ENCODE results near the gene POLR1G.
"Not testable (repeated sequence)": the region's sequence is repeated elsewhere in the genome, so short reads cannot be mapped to it uniquely, and the experiment has no call there.

Gene POLR1G

DNA sequence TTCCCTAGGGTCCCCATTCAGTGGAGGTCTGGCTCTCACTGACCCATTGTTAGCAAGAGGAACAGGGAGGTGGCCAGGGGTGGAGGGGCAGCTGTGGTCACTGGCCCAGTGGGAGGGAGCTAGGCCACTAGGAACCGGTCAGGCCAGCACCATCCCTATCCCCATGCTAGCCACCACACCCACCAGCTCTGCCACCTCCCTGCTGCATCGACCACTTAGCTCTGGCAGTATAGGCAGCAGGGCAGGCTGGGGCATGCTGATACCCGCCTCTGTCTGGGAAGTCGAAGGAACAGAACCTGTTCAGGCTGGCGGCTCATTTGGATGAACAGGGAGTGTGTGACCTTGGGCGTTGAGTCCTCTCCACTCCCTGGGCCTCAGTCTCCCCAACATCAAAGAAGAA lies 6.3 kb upstream of the POLR1G start:
- DNase-seq: no peak

DNA sequence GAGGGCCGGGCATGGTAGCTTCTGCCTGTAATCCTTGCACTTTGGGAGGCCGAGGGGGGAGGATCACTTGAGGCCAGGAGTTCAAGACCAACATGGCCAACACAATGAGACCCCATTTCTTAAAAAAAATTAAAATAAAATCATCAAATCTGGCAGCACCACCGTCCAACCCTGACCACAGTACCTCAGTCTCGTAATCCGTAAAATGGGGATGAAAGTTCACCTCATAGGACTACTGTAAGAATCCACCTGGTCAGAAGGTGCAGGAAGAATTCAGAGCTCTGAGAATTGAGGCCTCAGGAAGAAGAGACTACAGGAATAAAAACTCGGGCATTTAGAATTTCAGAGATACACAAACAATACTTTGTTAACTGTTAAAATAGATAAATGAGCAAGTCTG lies 4.6 kb upstream of the POLR1G start:
- no peak for DNase-seq

- DNase-seq: no peak
Observed at GRCh38 chr19:45402298-45403061, 4.0 kb upstream of the POLR1G start.

GRCh38 chr19:45403272-45403671 lies 3.2 kb upstream of the POLR1G start:
- DNase-seq: no peak

- peak; percentile 84 for DNase-seq
Observed at GRCh38 chr19:45403781-45404556, 2.5 kb upstream of the POLR1G start.

GRCh38 chr19:45404557-45405434 lies 1.6 kb upstream of the POLR1G start, which contains the start of gene PPP1R13L:
TSS of gene PPP1R13L (minus strand) at chr19:45405069. CDS start at chr19:45398318, 6,751 bp downstream.
- peak; percentile 80 for DNase-seq

DNA sequence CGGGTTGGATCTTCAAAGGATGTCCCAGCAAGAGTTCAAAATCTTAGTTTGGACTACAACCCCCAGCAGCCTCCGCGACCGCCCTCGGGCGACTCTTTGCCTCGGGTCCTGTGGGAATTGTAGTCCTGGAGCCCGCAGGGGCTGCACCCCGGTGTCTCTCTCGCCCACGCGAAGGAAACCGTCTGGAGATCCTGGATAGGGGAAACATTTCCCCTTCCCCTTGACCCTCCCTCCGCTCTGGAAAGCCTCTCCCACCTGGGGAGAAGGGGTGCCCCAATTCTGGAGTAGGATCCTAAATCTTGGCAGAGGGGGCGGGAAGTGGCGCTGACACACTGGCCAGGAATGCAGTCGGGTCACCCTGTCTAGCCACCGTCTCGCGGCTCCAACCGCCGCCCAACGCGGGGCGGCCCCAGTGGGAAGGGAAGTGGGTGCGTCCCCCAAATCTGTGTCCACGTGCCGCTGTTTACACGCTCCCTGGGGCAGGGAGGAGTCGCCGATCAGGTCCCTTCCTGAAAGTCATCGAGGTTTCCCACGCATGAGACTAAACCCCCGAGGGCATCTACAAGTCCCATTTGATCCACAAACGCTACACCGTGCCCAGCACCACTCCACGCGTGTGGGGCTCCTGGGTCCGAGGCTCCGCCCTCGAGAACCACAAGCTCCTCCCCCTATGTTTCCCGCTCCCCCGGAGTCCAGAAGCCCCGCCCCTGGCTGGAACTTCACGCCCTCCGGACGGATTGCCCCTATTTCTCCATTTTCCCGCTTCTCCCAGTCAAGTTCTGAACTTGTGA lies 814 bp upstream of the POLR1G start:
- peak; percentile 85 for DNase-seq

DNA sequence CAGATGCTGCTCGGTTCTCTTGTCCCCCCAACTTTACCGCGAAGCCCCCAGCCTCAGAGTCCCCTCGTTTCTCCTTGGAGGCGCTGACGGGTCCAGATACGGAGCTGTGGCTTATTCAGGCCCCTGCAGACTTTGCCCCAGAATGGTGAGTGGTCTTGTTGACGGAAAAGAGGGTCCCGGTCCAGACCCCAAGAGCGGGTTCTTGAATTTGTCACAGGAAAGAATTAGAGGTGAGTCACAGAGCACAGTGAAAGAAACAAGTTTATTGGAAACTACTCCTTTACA lies 589 bp downstream of the POLR1G start:
- no peak for DNase-seq

DNA sequence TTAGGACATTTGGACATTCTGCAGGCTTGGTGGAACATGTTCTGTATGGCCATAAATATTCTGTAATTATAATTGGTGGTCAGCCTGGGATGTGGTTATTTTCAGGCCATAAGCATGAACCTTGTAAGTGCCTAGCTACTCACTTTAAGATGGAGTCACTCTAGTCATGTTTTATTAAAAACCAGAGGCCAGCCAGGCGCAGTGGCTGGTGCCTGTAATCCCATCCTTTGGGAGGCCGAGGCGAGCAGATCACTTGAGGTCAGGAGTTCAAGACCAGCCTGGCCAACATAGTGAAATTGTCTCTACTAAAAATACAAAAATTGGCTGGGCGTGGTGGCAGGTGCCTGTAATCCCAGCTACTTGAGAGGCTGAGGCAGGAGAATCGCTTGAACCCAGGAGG lies 1.1 kb downstream of the POLR1G start:
- DNase-seq: not testable (repeated sequence)

DNA sequence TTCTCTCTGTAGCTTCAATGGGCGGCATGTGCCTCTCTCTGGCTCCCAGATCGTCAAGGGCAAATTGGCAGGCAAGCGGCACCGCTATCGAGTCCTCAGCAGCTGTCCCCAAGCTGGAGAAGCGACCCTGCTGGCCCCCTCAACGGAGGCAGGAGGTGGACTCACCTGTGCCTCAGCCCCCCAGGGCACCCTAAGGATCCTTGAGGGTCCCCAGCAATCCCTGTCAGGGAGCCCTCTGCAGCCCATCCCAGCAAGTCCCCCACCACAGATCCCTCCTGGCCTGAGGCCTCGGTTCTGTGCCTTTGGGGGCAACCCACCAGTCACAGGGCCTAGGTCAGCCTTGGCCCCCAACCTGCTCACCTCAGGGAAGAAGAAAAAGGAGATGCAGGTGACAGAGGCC lies 1.7 kb downstream of the POLR1G start:
- no peak for DNase-seq

DNA sequence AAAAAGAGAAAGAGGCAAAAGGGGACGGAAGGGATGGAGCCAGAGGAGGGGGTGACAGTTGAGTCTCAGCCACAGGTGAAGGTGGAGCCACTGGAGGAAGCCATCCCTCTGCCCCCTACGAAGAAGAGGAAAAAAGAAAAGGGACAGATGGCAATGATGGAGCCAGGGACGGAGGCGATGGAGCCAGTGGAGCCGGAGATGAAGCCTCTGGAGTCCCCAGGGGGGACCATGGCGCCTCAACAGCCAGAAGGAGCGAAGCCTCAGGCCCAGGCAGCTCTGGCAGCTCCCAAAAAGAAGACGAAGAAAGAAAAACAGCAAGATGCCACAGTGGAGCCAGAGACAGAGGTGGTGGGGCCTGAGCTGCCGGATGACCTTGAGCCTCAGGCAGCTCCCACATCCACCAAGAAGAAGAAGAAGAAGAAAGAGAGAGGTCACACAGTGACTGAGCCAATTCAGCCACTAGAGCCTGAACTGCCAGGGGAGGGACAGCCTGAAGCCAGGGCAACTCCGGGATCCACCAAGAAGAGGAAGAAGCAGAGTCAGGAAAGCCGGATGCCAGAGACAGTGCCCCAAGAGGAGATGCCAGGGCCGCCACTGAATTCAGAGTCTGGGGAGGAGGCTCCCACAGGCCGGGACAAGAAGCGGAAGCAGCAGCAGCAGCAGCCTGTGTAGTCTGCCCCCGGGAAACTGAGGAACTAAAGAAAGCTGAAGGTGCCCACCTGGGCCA lies 2.5 kb downstream of the POLR1G start:
- DNase-seq: no peak

GRCh38 chr19:45409557-45409920 lies 3.1 kb downstream of the POLR1G start:
- DNase-seq: no peak

DNA sequence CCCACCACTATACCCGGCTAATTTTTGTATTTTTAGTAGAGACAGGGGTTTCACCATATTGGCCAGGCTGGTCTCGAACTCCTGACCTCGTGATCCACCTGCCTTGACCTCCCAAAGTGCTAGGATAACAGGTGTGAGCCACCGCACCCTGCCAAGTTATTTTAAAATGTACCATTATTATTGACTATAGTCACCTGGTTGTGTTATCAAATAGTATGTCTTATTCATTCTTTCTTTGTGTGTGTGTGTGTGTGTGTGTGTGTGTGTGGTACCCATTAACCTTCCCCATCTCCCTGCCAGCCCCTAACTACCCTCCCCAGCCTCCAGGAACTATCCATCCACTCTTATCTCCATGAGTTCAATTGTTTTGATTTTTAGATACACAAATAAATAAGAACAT lies 3.9 kb downstream of the POLR1G start:
- not testable (repeated sequence) for DNase-seq

GRCh38 chr19:45413497-45413896 lies 7.1 kb downstream of the POLR1G start:
- no peak for DNase-seq

- no peak for DNase-seq
Observed at GRCh38 chr19:45414468-45414867, 8.0 kb downstream of the POLR1G start.

- DNase-seq: no peak
Observed at GRCh38 chr19:45417151-45417550, 10.7 kb downstream of the POLR1G start.

DNA sequence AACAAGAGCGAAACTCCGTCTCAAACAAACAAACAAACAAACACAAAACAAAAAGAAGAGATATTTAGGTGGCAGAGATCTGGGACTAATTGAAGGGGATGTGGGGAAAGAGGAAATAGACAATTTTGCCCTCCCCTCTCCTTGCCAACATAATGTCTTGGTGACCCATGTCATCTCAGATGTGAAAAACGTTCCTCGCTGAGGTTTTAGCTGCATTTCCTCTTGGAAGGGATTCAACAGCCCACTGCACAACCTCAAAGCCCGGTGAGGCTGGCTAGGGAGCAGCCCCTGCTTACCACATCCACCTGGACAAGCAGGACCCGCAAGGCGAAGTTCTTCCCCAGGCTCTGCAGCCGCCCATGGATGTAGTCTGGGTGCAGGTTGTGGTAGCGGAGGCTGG lies 12.4 kb downstream of the POLR1G start:
- peak; percentile 76 for DNase-seq

DNA sequence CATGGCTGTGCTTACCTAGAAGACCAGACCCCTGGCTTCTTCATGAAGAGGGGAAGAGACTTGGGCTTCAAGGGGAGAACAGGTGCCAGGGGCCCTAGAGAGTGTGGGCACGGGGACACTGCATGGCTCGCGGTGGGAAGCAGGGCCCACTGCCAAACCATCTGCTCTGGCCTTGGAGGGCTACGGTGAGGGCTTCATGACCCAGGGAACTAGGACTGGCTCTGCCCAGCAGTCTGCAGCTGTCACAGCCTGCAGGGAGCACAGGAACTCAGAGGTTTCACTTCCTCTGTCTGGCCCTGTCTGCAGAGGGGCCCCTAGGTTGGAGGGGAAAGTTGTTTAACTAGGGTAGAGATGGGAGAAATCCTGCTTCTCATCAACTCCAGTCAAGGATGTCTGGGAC lies 13.0 kb downstream of the POLR1G start:
- peak; percentile 92 for DNase-seq

- no peak for DNase-seq
Observed at GRCh38 chr19:45419895-45420294, 13.5 kb downstream of the POLR1G start.

GRCh38 chr19:45420356-45420755 lies 13.9 kb downstream of the POLR1G start:
- DNase-seq: no peak

GRCh38 chr19:45420871-45421270 lies 14.4 kb downstream of the POLR1G start:
- no peak for DNase-seq

DNA sequence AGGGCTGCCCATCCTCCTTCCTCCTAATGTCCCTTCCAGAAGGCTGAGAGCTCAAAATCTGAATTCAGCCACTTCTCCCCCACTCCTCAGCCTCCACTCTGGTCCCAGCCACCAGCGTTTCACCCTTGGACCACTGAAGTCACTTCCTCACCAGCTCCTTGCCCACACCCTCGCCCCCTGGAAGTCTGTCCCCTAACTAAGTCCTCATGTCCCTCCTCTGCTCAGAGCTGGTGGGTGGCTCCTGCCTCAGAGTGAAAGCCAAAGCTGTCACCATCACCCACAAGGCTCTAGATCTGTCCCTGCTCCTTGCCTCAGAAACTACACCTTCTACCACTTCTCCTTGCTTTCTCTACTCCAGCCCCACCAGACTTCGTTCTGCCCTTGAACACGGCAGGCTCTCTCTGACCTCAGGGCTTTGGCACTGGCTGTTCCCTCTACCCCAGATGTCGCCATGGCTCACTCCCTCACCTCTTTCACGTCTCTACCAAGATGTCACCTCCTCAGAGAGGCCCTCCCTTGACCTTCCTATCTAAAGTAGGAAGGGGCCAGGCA lies 15.6 kb downstream of the POLR1G start:
- no peak for DNase-seq

Data from RPMI8226 (cell line).